ENCODE data around the gene KLK2. TPM values are rescaled to one million over a fixed set of nuclear protein-coding genes. Genes with fewer than 3 reads are reported as not detected.

KLK2 gene
- polyA plus RNA-seq, 1 donor from 2014 or later: not detected

DNA sequence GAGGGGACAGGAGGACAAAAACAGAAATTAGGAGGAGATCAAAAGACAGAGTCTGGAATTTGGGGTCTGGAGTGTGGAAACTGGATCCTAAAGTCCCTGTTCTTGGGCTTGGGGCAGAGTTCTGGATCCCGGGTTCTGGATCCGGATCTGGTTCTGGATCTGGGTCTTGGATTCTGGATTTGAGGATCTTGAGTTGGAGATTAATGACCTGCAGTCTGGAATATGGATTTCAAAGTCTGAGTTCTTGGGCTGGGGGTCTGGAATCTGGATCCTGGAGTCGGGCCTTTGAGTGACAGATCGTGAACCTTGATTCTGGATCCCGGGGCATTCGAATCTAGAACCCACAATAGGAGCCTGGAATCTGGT lies 39.5 kb upstream of the KLK2 start:
- TF ChIP-seq RAD21 (conservative IDR thresholded peaks at IDR 0.05) (no peak), CTCF (IDR thresholded peaks at IDR 0.05; ENCODE audit: poor library complexity, severe bottlenecking) (no peak), EP300 (conservative IDR thresholded peaks at IDR 0.05; ENCODE audit: poor library complexity, severe bottlenecking) (no peak), SMC3 (conservative IDR thresholded peaks at IDR 0.05; ENCODE audit: poor library complexity) (no peak), EZH2 (IDR thresholded peaks at IDR 0.05; ENCODE audit: borderline replicate concordance, insufficient read depth, low read length, poor library complexity, severe bottlenecking) (no peak), REST (IDR thresholded peaks at IDR 0.05; ENCODE audit: borderline replicate concordance) (no peak), POLR2AphosphoS5 (IDR thresholded peaks at IDR 0.05) (no peak), MXI1 (conservative IDR thresholded peaks at IDR 0.05; ENCODE audit: poor library complexity, severe bottlenecking) (no peak), TAF1 (IDR thresholded peaks at IDR 0.05; ENCODE audit: low read depth) (no peak)
- H2AFZ ChIP-seq (ENCODE audit: low read depth, low read length): no peak overlapping the region
- no peak overlapping the region for H3K4me3 ChIP-seq (ENCODE audit: low read length)
- no peaks in the 10 kb centered on the region for H3K79me2 ChIP-seq (replicated peaks; ENCODE audit: insufficient read depth, low read length)
- no peak overlapping the region for H3K9ac ChIP-seq (ENCODE audit: low read length)
- H4K20me1 ChIP-seq (ENCODE audit: insufficient read depth): no peaks in the 10 kb centered on the region
- H3K9me2 ChIP-seq (ENCODE audit: insufficient read depth, low read length): no peaks in the 10 kb centered on the region
- peaks cover 26% of the 10 kb centered on the region for H3K27me3 ChIP-seq (ENCODE audit: insufficient read depth, low read depth, low read length)
- H3K4me2 ChIP-seq (ENCODE audit: low read length): no peak overlapping the region
- H3K27ac ChIP-seq (ENCODE audit: low read length): no peak overlapping the region
- H3F3A ChIP-seq (ENCODE audit: insufficient read depth, low read length, poor library complexity, severe bottlenecking): no peaks in the 10 kb centered on the region
- H3K36me3 ChIP-seq (ENCODE audit: insufficient read depth, low read length): no peaks in the 10 kb centered on the region
- no peaks in the 10 kb centered on the region for H3K9me3 ChIP-seq (ENCODE audit: low read length)

DNA sequence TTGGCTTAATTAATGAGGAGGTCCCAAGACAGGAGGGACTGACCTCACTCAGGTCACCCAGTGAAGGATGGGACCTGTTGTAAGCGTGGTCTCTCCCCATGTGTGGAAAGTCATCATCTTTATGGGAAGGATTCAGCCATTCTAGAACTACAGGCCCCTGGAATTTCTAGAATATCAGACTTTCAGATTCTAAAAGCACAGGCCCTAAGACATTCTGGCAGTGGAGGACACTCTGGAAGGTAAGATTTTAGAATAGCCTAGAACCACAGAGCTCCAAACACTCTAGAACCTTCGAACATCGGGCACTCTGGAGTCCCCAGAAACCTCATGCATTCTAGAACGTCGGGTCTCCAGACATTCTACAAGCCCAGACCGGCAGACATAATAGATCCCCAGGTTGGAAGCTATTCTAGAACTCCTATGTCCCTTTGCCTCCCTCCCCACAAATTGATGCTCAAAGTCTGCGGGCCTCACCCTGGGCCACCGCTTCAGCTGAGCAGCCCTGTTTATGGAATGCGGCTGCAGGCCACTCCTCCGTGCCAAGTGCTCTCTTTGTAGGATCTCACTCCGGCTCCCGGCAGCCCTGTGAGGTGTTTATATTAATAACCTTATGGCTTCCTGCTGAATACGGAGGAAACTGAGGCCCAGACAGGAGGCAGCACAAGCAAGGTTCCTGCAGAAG lies 38.0 kb upstream of the KLK2 start:
- H3F3A ChIP-seq (ENCODE audit: insufficient read depth, low read length, poor library complexity, severe bottlenecking): no peaks in the 10 kb centered on the region
- H3K79me2 ChIP-seq (replicated peaks; ENCODE audit: insufficient read depth, low read length): no peaks in the 10 kb centered on the region
- peak overlapping the region; percentile 25 for H2AFZ ChIP-seq (ENCODE audit: low read depth, low read length)
- TF ChIP-seq RAD21 (conservative IDR thresholded peaks at IDR 0.05) (no peak), SMC3 (conservative IDR thresholded peaks at IDR 0.05; ENCODE audit: poor library complexity) (no peak), POLR2AphosphoS5 (IDR thresholded peaks at IDR 0.05) (no peak), REST (IDR thresholded peaks at IDR 0.05; ENCODE audit: borderline replicate concordance) (no peak), CTCF (IDR thresholded peaks at IDR 0.05; ENCODE audit: poor library complexity, severe bottlenecking) (no peak), EP300 (conservative IDR thresholded peaks at IDR 0.05; ENCODE audit: poor library complexity, severe bottlenecking) (no peak), TAF1 (IDR thresholded peaks at IDR 0.05; ENCODE audit: low read depth) (no peak), EZH2 (IDR thresholded peaks at IDR 0.05; ENCODE audit: borderline replicate concordance, insufficient read depth, low read length, poor library complexity, severe bottlenecking) (no peak), MXI1 (conservative IDR thresholded peaks at IDR 0.05; ENCODE audit: poor library complexity, severe bottlenecking) (no peak)
- H3K4me3 ChIP-seq (ENCODE audit: low read length): peak overlapping the region; percentile 72
- no peaks in the 10 kb centered on the region for H3K9me3 ChIP-seq (ENCODE audit: low read length)
- H3K27me3 ChIP-seq (ENCODE audit: insufficient read depth, low read depth, low read length): peaks cover 26% of the 10 kb centered on the region
- no peaks in the 10 kb centered on the region for H3K36me3 ChIP-seq (ENCODE audit: insufficient read depth, low read length)
- H3K9ac ChIP-seq (ENCODE audit: low read length): peak overlapping the region; percentile 59
- H4K20me1 ChIP-seq (ENCODE audit: insufficient read depth): no peaks in the 10 kb centered on the region
- no peaks in the 10 kb centered on the region for H3K9me2 ChIP-seq (ENCODE audit: insufficient read depth, low read length)
- no peak overlapping the region for H3K27ac ChIP-seq (ENCODE audit: low read length)
- H3K4me2 ChIP-seq (ENCODE audit: low read length): no peak overlapping the region

All from neural cell (in vitro differentiated cells).